ENCODE results near the gene LYVE1.
"Not testable (repeated sequence)": the region's sequence is repeated elsewhere in the genome, so short reads cannot be mapped to it uniquely, and the experiment has no call there.

Gene LYVE1

GRCh38 chr11:10599388-10600175 lies 31.1 kb upstream of the LYVE1 start:
- Histone ChIP-seq H3K27ac (peak overlapping the region; percentile 56 to 84), H3K9me3 (no peaks in the 10 kb centered on the region), H3K4me1 (peaks cover 0 to 41% (median 6%) of the 10 kb centered on the region in 4 donors), H3K36me3 (peaks cover 62 to 79% (median 73%) of the 10 kb centered on the region in 3 donors), H3K27me3 (no peaks in the 10 kb centered on the region), H3K4me3 (no peak overlapping the region)
- no peak for DNase-seq
- no peak for TF ChIP-seq CTCF (IDR thresholded peaks at IDR 0.05)
- intact Hi-C loops (cut with DNase I; ENCODE audit: low total_unique reads) = no loop called here

GRCh38 chr11:10598816-10599215 lies 30.4 kb upstream of the LYVE1 start:
- Histone ChIP-seq H3K27ac (peak overlapping the region; percentile 56 to 84), H3K27me3 (no peaks in the 10 kb centered on the region), H3K9me3 (no peaks in the 10 kb centered on the region), H3K4me3 (no peak overlapping the region), H3K4me1 (peaks cover 0 to 39% (median 6%) of the 10 kb centered on the region in 4 donors), H3K36me3 (peaks cover 60 to 74% (median 70%) of the 10 kb centered on the region in 3 donors)
- TF ChIP-seq CTCF (IDR thresholded peaks at IDR 0.05) = no peak
- DNase-seq = no peak
- intact Hi-C loops (cut with DNase I; ENCODE audit: low total_unique reads) = no loop called here

GRCh38 chr11:10597877-10598351 lies 29.4 kb upstream of the LYVE1 start:
- no peak for DNase-seq

GRCh38 chr11:10595840-10596239 lies 27.4 kb upstream of the LYVE1 start:
- H3K27me3 ChIP-seq; H3K4me3 ChIP-seq; intact Hi-C loops (cut with DNase I; ENCODE audit: low total_unique reads); H3K9me3 ChIP-seq; DNase-seq: not testable (repeated sequence)
- H3K36me3 ChIP-seq = peaks cover 44 to 60% (median 56%) of the 10 kb centered on the region in 3 donors
- H3K4me1 ChIP-seq = peaks cover 0 to 53% (median 20%) of the 10 kb centered on the region in 4 donors
- peak overlapping the region; percentile 56 to 84 for H3K27ac ChIP-seq

More at GRCh38 chr11:10597877-10598351, 29.4 kb upstream of the LYVE1 start:
- H3K9me3 ChIP-seq = no peaks in the 10 kb centered on the region
- no peak for TF ChIP-seq CTCF (IDR thresholded peaks at IDR 0.05)
- H3K4me1 ChIP-seq = peaks cover 0 to 48% (median 8%) of the 10 kb centered on the region in 4 donors
- peak overlapping the region; percentile 56 to 84 for H3K27ac ChIP-seq
- no peak overlapping the region for H3K4me3 ChIP-seq
- intact Hi-C loops (cut with DNase I; ENCODE audit: low total_unique reads) = no loop called here
- no peaks in the 10 kb centered on the region for H3K27me3 ChIP-seq
- H3K36me3 ChIP-seq = peaks cover 59 to 70% (median 68%) of the 10 kb centered on the region in 3 donors

- no peak for TF ChIP-seq CTCF (IDR thresholded peaks at IDR 0.05)
- DNase-seq = no peak
- Histone ChIP-seq H3K4me3 (no peak overlapping the region), H3K27me3 (no peaks in the 10 kb centered on the region), H3K9me3 (no peaks in the 10 kb centered on the region), H3K27ac (peak overlapping the region; percentile 84 to 87), H3K36me3 (peaks cover 43 to 63% (median 57%) of the 10 kb centered on the region in 3 donors), H3K4me1 (peaks cover 0 to 43% (median 16%) of the 10 kb centered on the region in 4 donors)
- intact Hi-C loops (cut with DNase I; ENCODE audit: low total_unique reads) = no loop called here
Measured at GRCh38 chr11:10594407-10594806, 25.9 kb upstream of the LYVE1 start.

- Histone ChIP-seq H3K4me3 (no peak overlapping the region), H3K36me3 (peaks cover 42 to 67% (median 43%) of the 10 kb centered on the region in 3 donors), H3K4me1 (peaks cover 0 to 52% (median 20%) of the 10 kb centered on the region in 4 donors), H3K9me3 (no peaks in the 10 kb centered on the region), H3K27ac (peak overlapping the region; percentile 84 to 87), H3K27me3 (no peaks in the 10 kb centered on the region)
- DNase-seq = no peak
- no peak for TF ChIP-seq CTCF (IDR thresholded peaks at IDR 0.05)
- intact Hi-C loops (cut with DNase I; ENCODE audit: low total_unique reads) = no loop called here
Measured at GRCh38 chr11:10592331-10592730, 23.9 kb upstream of the LYVE1 start.
